ENCODE results near the gene LIMCH1. TPM values are rescaled to one million over a fixed set of nuclear protein-coding genes. Genes with fewer than 3 reads are reported as not detected.

The LIMCH1 gene
- total RNA-seq, 5 donors from 2014 or later (not counting 1 experiment from before 2014, with no cell fraction given) = 0.15 to 0.38 (median 0.30) TPM

GRCh38 chr4:41545238-41545637 is 7.3 kb downstream of the LIMCH1 start:
- Mint-ChIP-seq H3K9me3 (no peaks in the 10 kb centered on the region), H3K27ac (no peak overlapping the region), H3K4me3 (no peak overlapping the region), H3K4me1 (no peaks in the 10 kb centered on the region), H3K27me3 (peaks cover 0 to 4% of the 10 kb centered on the region in 2 donors), H3K36me3 (no peaks in the 10 kb centered on the region)
- DNase-seq (no peak), ATAC-seq (replicated peaks in 1 of 4) (no peak)
- H3K4me3 ChIP-seq (ENCODE audit: control insufficient read depth in 1 of 2, extremely low read depth in 1 of 2, low read length in 1 of 2) = no peak overlapping the region
- WGBS (ENCODE audit: insufficient coverage) = no CpG with 5 or more reads among the region's 6 CpGs
- CTCF ChIA-PET = no interaction called here
- H3K27ac ChIP-seq (ENCODE audit: low read length) = no peak overlapping the region
- POLR2A ChIA-PET = interaction anchor here in 1 of 2 donors (0.6 kb wide), 1 partner anchor 15 kb away, joined by 3 read pairs; no protein-coding TSS in a partner anchor
- H3K9me3 ChIP-seq = no peaks in the 10 kb centered on the region
- H3K36me3 ChIP-seq (ENCODE audit: control insufficient read depth in 2 of 2, extremely low read depth in 1 of 2, insufficient read depth in 1 of 2, low read length in 1 of 2) = no peaks in the 10 kb centered on the region
- no peaks in the 10 kb centered on the region for H3K27me3 ChIP-seq (replicated peaks in 1 of 2; ENCODE audit: control insufficient read depth in 2 of 2, extremely low read depth in 1 of 2, insufficient read depth in 2 of 2, low read length in 1 of 2)
- no peaks in the 10 kb centered on the region for H3K4me1 ChIP-seq (ENCODE audit: control insufficient read depth in 1 of 2, extremely low read depth in 1 of 2, insufficient read depth in 2 of 2, low read length in 2 of 2)

- H3K4me1 Mint-ChIP-seq = no peaks in the 10 kb centered on the region
- H3K27ac ChIP-seq (ENCODE audit: low read length) = no peak overlapping the region
- ChIA-PET CTCF (no interaction called here), POLR2A (no interaction called here)
- DNase-seq (no peak), ATAC-seq (replicated peaks in 1 of 4) (no peak)
- H3K9me3 ChIP-seq = no peaks in the 10 kb centered on the region
- peaks cover 0 to 4% of the 10 kb centered on the region in 2 donors for H3K27me3 Mint-ChIP-seq
- no peak overlapping the region for H3K4me3 Mint-ChIP-seq
- H3K36me3 Mint-ChIP-seq = no peaks in the 10 kb centered on the region
- no peak overlapping the region for H3K4me3 ChIP-seq (ENCODE audit: control insufficient read depth in 1 of 2, extremely low read depth in 1 of 2, low read length in 1 of 2)
- H3K9me3 Mint-ChIP-seq = no peaks in the 10 kb centered on the region
- WGBS (ENCODE audit: insufficient coverage) = no CpG with 5 or more reads among the region's 2 CpGs
- H3K4me1 ChIP-seq (ENCODE audit: control insufficient read depth in 1 of 2, extremely low read depth in 1 of 2, insufficient read depth in 2 of 2, low read length in 2 of 2) = no peaks in the 10 kb centered on the region
- H3K27ac Mint-ChIP-seq = no peak overlapping the region
- H3K36me3 ChIP-seq (ENCODE audit: control insufficient read depth in 2 of 2, extremely low read depth in 1 of 2, insufficient read depth in 1 of 2, low read length in 1 of 2) = no peaks in the 10 kb centered on the region
- no peaks in the 10 kb centered on the region for H3K27me3 ChIP-seq (replicated peaks in 1 of 2; ENCODE audit: control insufficient read depth in 2 of 2, extremely low read depth in 1 of 2, insufficient read depth in 2 of 2, low read length in 1 of 2)
Measured at GRCh38 chr4:41546638-41547037, 8.7 kb downstream of the LIMCH1 start.

DNA sequence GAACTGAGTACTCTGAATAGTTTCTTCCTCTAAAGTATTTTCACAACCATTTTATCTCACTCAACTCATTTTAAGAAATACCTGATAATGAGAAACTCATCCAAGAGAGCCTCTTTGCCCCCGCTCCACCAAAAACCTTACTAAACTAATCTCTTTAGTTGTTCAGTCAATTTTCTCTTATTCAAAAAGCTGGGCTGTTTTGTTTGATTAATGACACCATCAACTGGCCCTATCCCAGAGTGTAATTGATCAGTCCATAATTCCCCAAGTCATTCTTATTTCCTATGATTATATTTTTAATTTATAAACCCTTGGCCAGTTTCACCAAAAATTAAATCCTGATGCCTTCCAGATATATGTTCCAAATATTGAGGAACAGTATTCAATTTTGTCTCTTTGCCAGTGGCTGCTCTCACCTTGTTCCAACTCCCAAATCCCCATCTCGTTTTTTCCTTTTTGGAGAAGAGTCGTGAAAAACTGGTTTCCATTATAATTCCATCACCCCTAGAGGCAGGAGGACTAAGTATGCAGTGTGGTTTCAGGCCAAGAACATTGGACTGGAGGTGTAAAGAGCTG is 10.4 kb downstream of the LIMCH1 start:
- ChIA-PET CTCF (no interaction called here), POLR2A (no interaction called here)
- no peak overlapping the region for H3K27ac ChIP-seq (ENCODE audit: low read length)
- H3K27me3 ChIP-seq (replicated peaks in 1 of 2; ENCODE audit: control insufficient read depth in 2 of 2, extremely low read depth in 1 of 2, insufficient read depth in 2 of 2, low read length in 1 of 2) = no peaks in the 10 kb centered on the region
- no peaks in the 10 kb centered on the region for H3K36me3 Mint-ChIP-seq
- H3K4me3 ChIP-seq (ENCODE audit: control insufficient read depth in 1 of 2, extremely low read depth in 1 of 2, low read length in 1 of 2) = no peak overlapping the region
- peaks cover 0 to 2% (median 0%) of the 10 kb centered on the region in 3 donors for H3K9me3 Mint-ChIP-seq
- H3K4me3 Mint-ChIP-seq = no peak overlapping the region
- H3K4me1 Mint-ChIP-seq = no peaks in the 10 kb centered on the region
- H3K4me1 ChIP-seq (ENCODE audit: control insufficient read depth in 1 of 2, extremely low read depth in 1 of 2, insufficient read depth in 2 of 2, low read length in 2 of 2) = no peaks in the 10 kb centered on the region
- no peaks in the 10 kb centered on the region for H3K9me3 ChIP-seq
- H3K27ac Mint-ChIP-seq = no peak overlapping the region
- peaks cover 0 to 4% of the 10 kb centered on the region in 2 donors for H3K27me3 Mint-ChIP-seq
- no peaks in the 10 kb centered on the region for H3K36me3 ChIP-seq (ENCODE audit: control insufficient read depth in 2 of 2, extremely low read depth in 1 of 2, insufficient read depth in 1 of 2, low read length in 1 of 2)
- ATAC-seq (replicated peaks in 1 of 4) = no peak
- no CpG with 5 or more reads among the region's 3 CpGs for WGBS (ENCODE audit: insufficient coverage)
- no peak for DNase-seq

- DNase-seq (no peak), ATAC-seq (replicated peaks in 1 of 4) (no peak)
- no peak overlapping the region for H3K27ac ChIP-seq (ENCODE audit: low read length)
- Mint-ChIP-seq H3K36me3 (no peaks in the 10 kb centered on the region), H3K27me3 (peaks cover 0 to 4% of the 10 kb centered on the region in 2 donors), H3K27ac (no peak overlapping the region), H3K9me3 (peaks cover 0 to 2% (median 0%) of the 10 kb centered on the region in 3 donors), H3K4me1 (no peaks in the 10 kb centered on the region), H3K4me3 (no peak overlapping the region)
- no peaks in the 10 kb centered on the region for H3K9me3 ChIP-seq
- no peaks in the 10 kb centered on the region for H3K36me3 ChIP-seq (ENCODE audit: control insufficient read depth in 2 of 2, extremely low read depth in 1 of 2, insufficient read depth in 1 of 2, low read length in 1 of 2)
- ChIA-PET CTCF (no interaction called here), POLR2A (no interaction called here)
- H3K4me1 ChIP-seq (ENCODE audit: control insufficient read depth in 1 of 2, extremely low read depth in 1 of 2, insufficient read depth in 2 of 2, low read length in 2 of 2) = no peaks in the 10 kb centered on the region
- WGBS (ENCODE audit: insufficient coverage) = no CpG with 5 or more reads among the region's 3 CpGs
- no peaks in the 10 kb centered on the region for H3K27me3 ChIP-seq (replicated peaks in 1 of 2; ENCODE audit: control insufficient read depth in 2 of 2, extremely low read depth in 1 of 2, insufficient read depth in 2 of 2, low read length in 1 of 2)
- no peak overlapping the region for H3K4me3 ChIP-seq (ENCODE audit: control insufficient read depth in 1 of 2, extremely low read depth in 1 of 2, low read length in 1 of 2)
Measured at GRCh38 chr4:41549478-41549877, 11.5 kb downstream of the LIMCH1 start.

DNA sequence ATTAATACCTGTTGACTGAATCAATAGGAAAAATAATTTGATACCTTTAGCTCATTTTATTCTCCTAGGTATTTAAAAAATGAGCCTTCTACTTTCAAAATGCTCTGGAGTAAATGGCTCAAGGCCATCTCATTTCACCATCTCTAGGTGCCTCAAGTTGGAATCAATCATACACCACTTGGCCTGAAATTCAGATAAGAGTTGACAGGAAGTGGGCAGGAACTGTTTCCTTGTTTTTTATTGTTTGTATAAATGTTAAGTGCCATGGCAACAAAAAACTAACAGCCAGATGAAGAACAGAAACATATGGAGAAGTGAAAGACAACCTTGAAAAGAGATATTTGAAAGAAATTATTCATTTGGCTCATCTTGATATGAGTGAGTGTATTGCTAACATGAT is 12.4 kb downstream of the LIMCH1 start:
- Histone ChIP-seq H3K9me3 (no peaks in the 10 kb centered on the region), H3K27ac (ENCODE audit: low read length) (no peak overlapping the region), H3K36me3 (ENCODE audit: control insufficient read depth in 2 of 2, extremely low read depth in 1 of 2, insufficient read depth in 1 of 2, low read length in 1 of 2) (no peaks in the 10 kb centered on the region), H3K4me3 (ENCODE audit: control insufficient read depth in 1 of 2, extremely low read depth in 1 of 2, low read length in 1 of 2) (no peak overlapping the region), H3K4me1 (ENCODE audit: control insufficient read depth in 1 of 2, extremely low read depth in 1 of 2, insufficient read depth in 2 of 2, low read length in 2 of 2) (no peaks in the 10 kb centered on the region), H3K27me3 (replicated peaks in 1 of 2; ENCODE audit: control insufficient read depth in 2 of 2, extremely low read depth in 1 of 2, insufficient read depth in 2 of 2, low read length in 1 of 2) (no peaks in the 10 kb centered on the region)
- Mint-ChIP-seq H3K36me3 (no peaks in the 10 kb centered on the region), H3K4me1 (no peaks in the 10 kb centered on the region), H3K9me3 (peaks cover 0 to 2% (median 0%) of the 10 kb centered on the region in 3 donors), H3K4me3 (no peak overlapping the region), H3K27ac (no peak overlapping the region), H3K27me3 (peaks cover 0 to 4% of the 10 kb centered on the region in 2 donors)
- CTCF ChIA-PET = no interaction called here
- no peak for DNase-seq
- POLR2A ChIA-PET = no interaction called here
- ATAC-seq (replicated peaks in 1 of 4) = no peak

GRCh38 chr4:41551536-41551935 is 13.6 kb downstream of the LIMCH1 start:
- ChIA-PET CTCF (no interaction called here), POLR2A (no interaction called here)
- Mint-ChIP-seq H3K4me3 (no peak overlapping the region), H3K9me3 (peaks cover 0 to 2% (median 0%) of the 10 kb centered on the region in 3 donors), H3K27ac (no peak overlapping the region), H3K36me3 (no peaks in the 10 kb centered on the region), H3K27me3 (peaks cover 0 to 4% of the 10 kb centered on the region in 2 donors), H3K4me1 (no peaks in the 10 kb centered on the region)
- DNase-seq (no peak), ATAC-seq (replicated peaks in 1 of 4) (no peak)
- H3K27ac ChIP-seq (ENCODE audit: low read length) = no peak overlapping the region
- WGBS (ENCODE audit: insufficient coverage) = 43% methylated on average over 1 of the region's 2 CpGs
- no peaks in the 10 kb centered on the region for H3K27me3 ChIP-seq (replicated peaks in 1 of 2; ENCODE audit: control insufficient read depth in 2 of 2, extremely low read depth in 1 of 2, insufficient read depth in 2 of 2, low read length in 1 of 2)
- H3K4me1 ChIP-seq (ENCODE audit: control insufficient read depth in 1 of 2, extremely low read depth in 1 of 2, insufficient read depth in 2 of 2, low read length in 2 of 2) = no peaks in the 10 kb centered on the region
- H3K9me3 ChIP-seq = no peaks in the 10 kb centered on the region
- no peaks in the 10 kb centered on the region for H3K36me3 ChIP-seq (ENCODE audit: control insufficient read depth in 2 of 2, extremely low read depth in 1 of 2, insufficient read depth in 1 of 2, low read length in 1 of 2)
- H3K4me3 ChIP-seq (ENCODE audit: control insufficient read depth in 1 of 2, extremely low read depth in 1 of 2, low read length in 1 of 2) = no peak overlapping the region

- DNase-seq = no peak
- Mint-ChIP-seq H3K4me1 (no peaks in the 10 kb centered on the region), H3K9me3 (peaks cover 0 to 2% (median 2%) of the 10 kb centered on the region in 3 donors), H3K27me3 (peaks cover 3% of the 10 kb centered on the region in 2 donors), H3K4me3 (no peak overlapping the region), H3K36me3 (no peaks in the 10 kb centered on the region), H3K27ac (no peak overlapping the region)
- WGBS (ENCODE audit: insufficient coverage) = 100% methylated on average over 2 of the region's 4 CpGs
- H3K4me1 ChIP-seq (ENCODE audit: control insufficient read depth in 1 of 2, extremely low read depth in 1 of 2, insufficient read depth in 2 of 2, low read length in 2 of 2) = no peaks in the 10 kb centered on the region
- no peak overlapping the region for H3K27ac ChIP-seq (ENCODE audit: low read length)
- ChIA-PET CTCF (no interaction called here), POLR2A (no interaction called here)
- H3K27me3 ChIP-seq (replicated peaks in 1 of 2; ENCODE audit: control insufficient read depth in 2 of 2, extremely low read depth in 1 of 2, insufficient read depth in 2 of 2, low read length in 1 of 2) = no peaks in the 10 kb centered on the region
- H3K36me3 ChIP-seq (ENCODE audit: control insufficient read depth in 2 of 2, extremely low read depth in 1 of 2, insufficient read depth in 1 of 2, low read length in 1 of 2) = no peaks in the 10 kb centered on the region
- no peak overlapping the region for H3K4me3 ChIP-seq (ENCODE audit: control insufficient read depth in 1 of 2, extremely low read depth in 1 of 2, low read length in 1 of 2)
- ATAC-seq (replicated peaks in 1 of 4) = no peak
- H3K9me3 ChIP-seq = no peaks in the 10 kb centered on the region
Measured at GRCh38 chr4:41554905-41555304, 16.9 kb downstream of the LIMCH1 start.
